NCI-H1105 (cell line): ENCODE data around the gene RNASET2.
"Not testable (repeated sequence)": the region's sequence is repeated elsewhere in the genome, so short reads cannot be mapped to it uniquely, and the experiment has no call there.

Experiments used
- DNase-seq: peaks from one replicate; lab custom pipeline; 2025; lab: John Stamatoyannopoulos, UW

Gene RNASET2

GRCh38 chr6:166927240-166927934 lies 29.0 kb downstream of the RNASET2 start:
- DNase-seq: no peak

DNA sequence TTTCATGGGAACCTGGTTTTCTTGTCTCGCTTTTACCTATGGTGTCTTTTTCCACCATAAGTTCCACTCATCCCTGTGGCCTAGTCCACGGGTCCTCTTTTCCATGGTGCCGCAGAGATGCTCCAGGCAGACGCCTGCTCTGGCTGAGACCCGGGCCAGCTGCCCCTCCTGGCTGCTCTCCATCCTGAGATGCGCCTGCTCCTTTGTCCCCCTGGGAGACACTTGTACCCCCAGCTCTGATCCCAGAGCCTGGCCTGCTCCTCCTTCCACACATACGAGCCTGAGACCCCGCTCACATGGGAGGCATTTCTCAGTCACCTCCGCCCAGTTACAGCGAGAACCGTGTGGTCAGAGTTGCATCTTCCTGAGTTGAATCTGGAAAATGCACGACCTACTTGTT lies 29.6 kb downstream of the RNASET2 start:
- DNase-seq: no peak

DNA sequence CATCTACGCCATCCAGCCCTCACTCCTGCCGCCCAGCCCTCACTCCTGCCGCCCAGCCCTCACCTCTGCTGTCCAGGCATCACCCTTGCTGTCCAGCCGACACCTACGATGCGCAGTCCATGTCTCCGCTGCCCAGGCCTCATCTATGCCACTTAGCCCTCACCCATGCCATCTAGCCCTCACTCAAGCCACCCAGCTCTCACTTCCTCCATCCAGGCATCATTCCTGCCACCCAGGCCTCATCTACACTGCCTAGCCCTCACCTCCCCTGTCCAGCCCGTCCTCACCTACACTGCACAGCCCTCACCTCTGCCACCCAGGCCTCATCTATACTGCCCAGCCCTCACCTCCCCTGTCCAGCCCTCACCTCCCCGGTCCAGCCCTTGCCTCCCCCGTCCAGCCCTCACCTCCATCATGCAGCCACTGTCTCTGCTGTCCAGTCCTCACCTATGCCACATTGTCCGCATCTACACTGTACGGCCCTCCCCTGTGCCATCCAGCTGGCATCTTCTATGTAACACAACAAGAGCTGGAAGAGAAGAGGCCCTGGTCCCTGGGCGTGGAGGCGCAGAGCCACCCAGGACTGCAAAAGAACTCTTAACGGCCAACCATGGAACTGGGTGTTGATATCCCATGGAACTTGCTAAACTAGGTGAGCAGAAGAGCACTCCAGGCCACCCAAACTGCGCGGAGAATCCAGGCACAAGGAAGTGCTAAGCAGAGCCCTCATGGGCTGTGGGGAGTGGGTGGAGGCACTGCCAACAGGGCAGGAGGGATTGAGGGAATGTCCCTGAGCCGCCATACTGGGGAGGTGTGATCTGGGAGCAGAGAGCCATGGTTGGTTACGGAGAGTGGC lies 31.0 kb downstream of the RNASET2 start:
- DNase-seq: no peak

DNA sequence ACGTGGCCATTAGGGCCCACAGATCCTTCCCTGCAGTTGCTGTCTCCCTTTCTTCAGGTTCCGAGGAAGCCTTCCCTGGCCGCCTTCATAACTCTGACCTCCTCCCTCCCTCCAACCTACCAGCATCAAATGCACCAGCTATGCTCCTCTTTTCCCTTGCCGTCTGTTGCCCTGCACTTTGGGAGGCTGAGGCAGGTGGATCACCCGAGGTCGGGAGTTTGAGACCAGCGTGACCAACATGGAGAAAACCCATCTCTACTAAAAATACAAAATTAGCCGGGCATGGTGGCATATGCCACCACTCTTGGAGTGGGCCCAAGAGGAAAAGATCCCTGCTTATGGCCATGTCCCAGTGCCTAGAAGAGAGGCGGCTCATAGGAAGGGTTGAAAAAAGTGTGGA lies 31.8 kb downstream of the RNASET2 start:
- no peak for DNase-seq

DNA sequence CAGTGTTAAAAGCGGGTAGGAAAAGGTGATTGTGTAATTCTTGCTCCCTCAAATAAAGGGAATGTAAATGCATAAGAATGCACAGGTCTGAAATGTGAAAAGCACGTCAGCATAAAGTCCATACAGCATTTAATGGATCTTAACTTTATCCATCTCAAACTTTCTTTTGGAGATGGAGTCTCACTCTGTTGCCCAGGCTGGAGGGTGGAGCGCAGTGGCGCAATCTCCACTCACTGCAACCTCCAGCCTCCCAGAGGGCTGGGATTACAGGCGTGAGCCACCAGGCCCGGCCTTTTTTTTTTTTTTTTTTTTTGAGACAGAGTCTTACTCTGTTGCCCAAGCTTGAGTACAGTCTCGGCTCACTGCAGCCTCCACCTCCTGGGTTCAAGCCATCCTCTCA lies 33.4 kb downstream of the RNASET2 start:
- no peak for DNase-seq

DNA sequence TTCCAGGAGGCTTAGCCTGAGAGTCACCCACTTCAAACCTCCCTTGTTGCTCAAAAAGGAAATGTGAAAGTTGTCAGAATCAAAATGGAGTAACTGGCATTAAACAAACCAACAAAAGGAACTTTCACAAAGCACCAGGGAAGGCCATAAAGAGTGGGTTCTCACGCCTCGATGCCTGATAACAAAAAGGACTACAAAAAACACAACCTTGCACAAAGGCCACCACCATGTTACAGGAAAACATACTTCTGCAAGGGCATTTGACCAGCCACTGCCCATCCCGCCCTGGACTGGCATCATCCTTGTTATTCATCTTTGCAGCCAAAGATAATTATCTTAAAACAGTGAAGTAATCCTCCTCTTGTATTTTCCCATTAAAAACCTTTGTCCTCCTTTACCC lies 34.8 kb downstream of the RNASET2 start:
- no peak for DNase-seq

DNA sequence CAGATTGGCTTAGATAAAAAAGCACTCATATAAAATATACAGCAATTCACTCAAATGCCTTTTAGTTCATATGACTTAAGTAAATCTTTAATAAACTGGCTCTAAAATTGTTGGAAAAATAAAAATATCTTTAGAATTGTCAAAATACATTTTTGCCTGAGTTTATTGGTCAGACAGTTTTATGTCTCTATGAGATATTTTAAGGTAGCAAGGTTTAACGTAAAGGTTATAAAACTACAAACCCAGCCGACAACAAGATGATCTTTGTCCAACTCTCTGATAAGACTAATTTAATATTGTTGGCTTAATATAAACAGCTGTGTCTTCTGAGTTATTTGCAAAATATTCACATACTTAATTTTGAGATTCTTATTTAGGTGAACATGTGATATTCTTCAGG lies 39.5 kb downstream of the RNASET2 start:
- no peak for DNase-seq

DNA sequence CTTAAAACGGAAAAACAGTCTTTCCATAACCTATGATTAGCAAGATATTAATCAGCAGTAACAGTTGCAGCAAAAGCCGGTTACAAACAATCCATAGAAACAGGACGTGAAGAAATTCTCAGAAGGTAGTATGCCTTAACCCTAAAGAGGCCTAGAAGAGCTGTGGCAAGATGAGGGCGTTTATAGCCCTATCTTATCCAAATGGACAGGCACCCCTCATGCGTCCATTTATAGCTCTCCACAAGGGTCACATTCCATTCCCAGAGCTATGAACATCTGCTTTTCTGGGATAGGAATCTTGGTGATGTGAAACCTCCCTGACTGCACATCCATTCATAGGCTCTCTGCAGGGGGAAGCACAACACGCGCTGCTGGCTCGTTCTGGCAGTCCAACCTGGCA lies 40.9 kb downstream of the RNASET2 start:
- not testable (repeated sequence) for DNase-seq

DNA sequence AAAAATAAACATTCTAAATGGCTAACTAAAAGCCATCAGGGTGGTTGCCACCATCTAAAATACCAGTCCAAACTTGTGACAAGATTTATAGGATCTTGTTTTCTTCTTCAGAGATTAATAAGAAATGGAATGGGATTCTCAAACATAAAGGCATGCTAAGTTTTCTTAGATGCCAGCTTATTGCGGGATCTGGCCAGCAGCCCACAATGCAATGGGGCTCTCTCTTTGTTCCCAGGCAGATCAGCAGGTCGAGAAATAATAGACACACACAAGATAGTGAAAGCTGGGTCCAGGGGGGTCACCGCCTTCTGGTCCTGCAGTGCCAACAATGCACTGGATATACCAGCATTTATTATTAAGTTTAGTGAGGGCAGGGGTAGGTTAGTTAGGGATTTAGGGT lies 41.4 kb downstream of the RNASET2 start:
- not testable (repeated sequence) for DNase-seq

DNA sequence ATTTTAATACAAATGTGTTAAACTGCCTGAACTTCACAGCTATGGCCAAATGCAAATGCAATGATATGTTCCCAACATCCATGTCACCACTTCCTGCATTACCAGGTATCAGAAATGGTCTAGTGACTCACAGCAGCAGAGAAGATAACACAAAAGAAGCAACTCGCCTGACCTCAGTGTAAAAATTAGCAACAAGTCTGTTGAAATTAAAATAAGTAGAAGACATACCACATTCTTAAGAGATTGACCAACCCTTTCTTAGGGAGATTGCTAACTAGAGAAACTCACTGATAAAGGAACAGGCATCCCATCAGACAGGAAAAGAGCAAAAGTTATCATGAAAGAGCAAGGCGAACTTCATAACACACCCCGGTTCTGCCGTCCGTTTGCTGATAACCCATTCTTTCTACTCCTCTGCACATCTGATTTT lies 45.1 kb downstream of the RNASET2 start:
- DNase-seq: no peak

- no peak for DNase-seq
These were observed 45.7 kb downstream of the RNASET2 start for GRCh38 chr6:166910601-166911000.

DNA sequence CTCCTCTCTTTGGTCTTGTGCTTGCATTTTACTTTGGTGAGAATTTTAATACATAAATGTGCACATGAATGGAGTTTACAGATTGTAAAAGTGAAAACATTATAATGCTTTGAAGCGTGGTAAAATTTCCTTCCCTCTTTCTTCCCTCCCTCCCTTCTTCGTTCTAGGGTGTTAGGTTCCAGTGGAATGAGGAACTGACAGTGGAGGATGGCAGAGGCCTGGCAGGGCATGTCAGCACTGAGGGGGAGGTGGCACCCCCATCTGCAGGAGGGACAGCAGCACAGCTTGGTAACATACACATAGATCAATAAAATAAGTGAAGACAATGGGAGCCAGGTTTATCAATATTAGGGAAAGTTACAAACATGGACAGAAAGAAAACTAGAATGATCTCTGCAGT lies 47.5 kb downstream of the RNASET2 start:
- no peak for DNase-seq

GRCh38 chr6:166907871-166908806 lies 48.2 kb downstream of the RNASET2 start:
- DNase-seq: no peak

- DNase-seq: no peak
These were observed 48.9 kb downstream of the RNASET2 start for GRCh38 chr6:166907373-166907841.

- no peak for DNase-seq
These were observed 49.8 kb downstream of the RNASET2 start for GRCh38 chr6:166906376-166907044.

GRCh38 chr6:166905505-166906134 lies 50.7 kb downstream of the RNASET2 start:
- DNase-seq: no peak

DNA sequence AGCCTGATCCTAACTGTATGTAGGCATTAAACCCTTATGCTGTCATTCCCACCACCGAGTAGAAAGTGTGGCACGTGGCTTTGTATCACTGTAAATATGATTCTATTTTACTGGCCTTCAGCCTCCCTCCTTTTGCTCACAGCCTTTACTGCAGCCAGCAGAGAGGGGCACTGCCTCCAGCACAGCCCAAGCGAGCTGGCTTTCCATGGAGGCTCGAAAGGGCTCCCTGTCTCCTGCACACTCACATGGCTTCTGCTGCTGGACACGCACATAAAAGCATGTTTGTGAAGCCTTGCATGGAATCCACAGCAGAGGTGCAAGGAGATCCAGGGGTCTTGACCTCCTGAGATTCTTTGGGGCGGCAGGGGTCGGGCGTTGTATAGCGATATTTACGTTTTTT lies 51.3 kb downstream of the RNASET2 start:
- no peak for DNase-seq

- DNase-seq: no peak
These were observed 52.1 kb downstream of the RNASET2 start for GRCh38 chr6:166904101-166904746.

DNA sequence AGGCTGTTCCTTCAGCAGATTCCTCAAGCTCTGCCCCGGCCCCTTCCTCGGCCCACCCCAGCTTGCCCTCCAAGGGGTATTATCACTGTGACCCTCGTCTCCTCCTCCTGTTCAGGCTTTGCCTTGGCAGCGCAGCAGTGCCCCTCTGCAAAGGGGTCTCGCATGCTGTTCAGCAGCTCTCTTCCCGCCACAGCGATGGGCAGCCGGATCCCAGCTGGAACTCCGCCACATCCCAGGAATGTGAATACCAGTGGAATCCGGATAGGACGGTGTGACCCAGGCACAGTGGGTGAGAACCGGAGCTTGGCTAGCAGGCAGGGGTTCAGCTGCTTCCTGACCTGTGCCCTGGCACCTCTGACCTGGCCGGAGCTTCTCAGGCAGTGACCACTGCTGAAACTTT lies 52.9 kb downstream of the RNASET2 start:
- no peak for DNase-seq

- DNase-seq: no peak
These were observed 53.3 kb downstream of the RNASET2 start for GRCh38 chr6:166903027-166903426.
